ENCODE results near the gene NKX1-2. TPM values are rescaled to one million over a fixed set of nuclear protein-coding genes. Genes with fewer than 3 reads are reported as not detected.

The NKX1-2 gene
- polyA plus RNA-seq, 2 of the 4 experiments (the other 2 are of a cell fraction) = 0.08 to 0.16 TPM

GRCh38 chr10:124433461-124433860 lies 16.4 kb downstream of the NKX1-2 start:
- Histone ChIP-seq H3K4me2 (no peak overlapping the region), H3K4me1 (peaks cover 9% of the 10 kb centered on the region; the same call in 2 of the 3 replicates), H3K4me3 (no peak overlapping the region), H3K27ac (no peak overlapping the region), H3K9me3 (no peaks in the 10 kb centered on the region)
- TF ChIP-seq ZSCAN20 (CRISPR knock-in tag; IDR thresholded peaks at IDR 0.05) = no peak
- TF ChIP-seq ATOH8 (CRISPR knock-in tag; IDR thresholded peaks at IDR 0.05; ENCODE audit: low read depth) = no peak
- TF ChIP-seq POLR2AphosphoS2 (conservative IDR thresholded peaks at IDR 0.05; ENCODE audit: low read length) = no peak
- no peak for TF ChIP-seq FOSL2 (IDR thresholded peaks at IDR 0.05)
- TF ChIP-seq FOSL2 (CRISPR knock-in tag; IDR thresholded peaks at IDR 0.05) = no peak
- no peak for TF ChIP-seq CBX2 (IDR thresholded peaks at IDR 0.05; ENCODE audit: borderline replicate concordance, low read depth)
- no peak for TF ChIP-seq GATA3 (IDR thresholded peaks at IDR 0.05; ENCODE audit: borderline replicate concordance)
- TF ChIP-seq CHD4 (IDR thresholded peaks at IDR 0.05; ENCODE audit: borderline replicate concordance) = no peak
- no peak for TF ChIP-seq POLR2A (IDR thresholded peaks at IDR 0.05; ENCODE audit: low read length)
- no peak for TF ChIP-seq BHLHE40 (IDR thresholded peaks at IDR 0.05; ENCODE audit: low read depth, low read length)
- TF ChIP-seq HMGXB4 (CRISPR knock-in tag; IDR thresholded peaks at IDR 0.05; ENCODE audit: borderline replicate concordance) = no peak
- no peak for TF ChIP-seq MAX (IDR thresholded peaks at IDR 0.05)
- no peak for TF ChIP-seq HES2 (IDR thresholded peaks at IDR 0.05)
- ATAC-seq (no peak), FAIRE-seq (no peak), DNase-seq (ENCODE audit: low read depth in 1 of 2, low spot score in 1 of 2) (no peak)
- CTCF ChIA-PET = interaction anchor here (0.7 to 1.4 kb wide), 5 partner anchors 13 to 44 kb away, joined by 3 to 6 read pairs (median 4); no protein-coding TSS in a partner anchor
- WGBS (ENCODE audit: missing lambda C conversion rate) = 60% methylated on average over 3 of the region's 3 CpGs
- POLR2A ChIA-PET = interaction anchor here (1.9 kb wide), 1 partner anchor 15 kb away, joined by 9 read pairs; the partner anchor contains the start of gene OAT

GRCh38 chr10:124430077-124430476 lies 19.8 kb downstream of the NKX1-2 start:
- H3K9me3 ChIP-seq = no peaks in the 10 kb centered on the region
- CTCF ChIA-PET = interaction anchor here (1.2 to 1.5 kb wide), 2 partner anchors 11 to 436 kb away, joined by 3 to 5 read pairs; partner anchors contain the start of gene OAT
- H3K27ac ChIP-seq = no peak overlapping the region
- H3K4me1 ChIP-seq = peaks cover 4% of the 10 kb centered on the region; the same call in 2 of the 3 replicates
- 76% methylated on average over 4 of the region's 4 CpGs for WGBS (ENCODE audit: missing lambda C conversion rate)
- ATAC-seq (no peak), FAIRE-seq (no peak), DNase-seq (ENCODE audit: low read depth in 1 of 2, low spot score in 1 of 2) (no peak)
- POLR2A ChIA-PET = no interaction called here
- TF ChIP-seq RARB (CRISPR knock-in tag; IDR thresholded peaks at IDR 0.05) (no peak), RCOR1 (IDR thresholded peaks at IDR 0.05; ENCODE audit: low read depth, low read length) (no peak), GATA3 (IDR thresholded peaks at IDR 0.05; ENCODE audit: borderline replicate concordance) (no peak), CEBPB (IDR thresholded peaks at IDR 0.05) (no peak), REST (IDR thresholded peaks at IDR 0.05) (no peak)
- no peak overlapping the region for H3K4me2 ChIP-seq
- H3K4me3 ChIP-seq = no peak overlapping the region
